ENCODE measurements around the gene ANKRD40. TPM values are rescaled to one million over a fixed set of nuclear protein-coding genes. Genes with fewer than 3 reads are reported as not detected.

ANKRD40 gene
- total RNA-seq, 1 donor from 2014 or later: 40.8 TPM

DNA sequence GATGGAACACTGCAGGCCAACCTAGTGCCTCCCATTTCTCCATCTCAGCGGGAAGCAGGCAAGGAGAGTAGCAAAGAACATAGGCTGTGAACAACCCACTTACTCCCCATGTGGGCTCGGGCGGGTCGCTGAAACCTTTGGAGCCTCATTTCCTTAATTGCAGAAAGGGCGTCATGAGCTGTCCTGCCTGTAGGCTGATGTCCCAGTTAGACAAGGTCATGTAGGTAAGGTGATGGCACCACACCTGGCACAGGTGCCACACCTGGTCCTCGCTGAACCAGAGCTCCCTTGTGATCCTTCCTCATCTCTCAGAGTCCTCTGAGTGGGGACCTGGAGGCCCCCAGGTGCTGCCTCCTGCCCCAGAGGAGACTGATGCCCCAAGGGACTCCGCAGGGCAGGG lies 50.1 kb downstream of the ANKRD40 start:
- no peak overlapping the region for H3K27ac Mint-ChIP-seq (ENCODE audit: unreplicated experiment)
- TF ChIP-seq, protein P1, sequence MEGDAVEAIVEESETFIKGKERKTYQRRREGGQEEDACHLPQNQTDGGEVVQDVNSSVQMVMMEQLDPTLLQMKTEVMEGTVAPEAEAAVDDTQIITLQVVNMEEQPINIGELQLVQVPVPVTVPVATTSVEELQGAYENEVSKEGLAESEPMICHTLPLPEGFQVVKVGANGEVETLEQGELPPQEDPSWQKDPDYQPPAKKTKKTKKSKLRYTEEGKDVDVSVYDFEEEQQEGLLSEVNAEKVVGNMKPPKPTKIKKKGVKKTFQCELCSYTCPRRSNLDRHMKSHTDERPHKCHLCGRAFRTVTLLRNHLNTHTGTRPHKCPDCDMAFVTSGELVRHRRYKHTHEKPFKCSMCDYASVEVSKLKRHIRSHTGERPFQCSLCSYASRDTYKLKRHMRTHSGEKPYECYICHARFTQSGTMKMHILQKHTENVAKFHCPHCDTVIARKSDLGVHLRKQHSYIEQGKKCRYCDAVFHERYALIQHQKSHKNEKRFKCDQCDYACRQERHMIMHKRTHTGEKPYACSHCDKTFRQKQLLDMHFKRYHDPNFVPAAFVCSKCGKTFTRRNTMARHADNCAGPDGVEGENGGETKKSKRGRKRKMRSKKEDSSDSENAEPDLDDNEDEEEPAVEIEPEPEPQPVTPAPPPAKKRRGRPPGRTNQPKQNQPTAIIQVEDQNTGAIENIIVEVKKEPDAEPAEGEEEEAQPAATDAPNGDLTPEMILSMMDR (IDR thresholded peaks at IDR 0.05; ENCODE audit: partially characterized antibody, unreplicated experiment): no peak
- H3K4me1 Mint-ChIP-seq (ENCODE audit: low read depth, unreplicated experiment): peaks cover 8% of the 10 kb centered on the region
- H3K4me3 Mint-ChIP-seq (ENCODE audit: unreplicated experiment): no peak overlapping the region
- H3K9me3 Mint-ChIP-seq (ENCODE audit: unreplicated experiment): peaks cover 7% of the 10 kb centered on the region
- peaks cover 13% of the 10 kb centered on the region for H3K27me3 Mint-ChIP-seq (ENCODE audit: unreplicated experiment)
- no peak for DNase-seq
- H3K36me3 Mint-ChIP-seq (ENCODE audit: unreplicated experiment): peaks cover 7% of the 10 kb centered on the region

DNA sequence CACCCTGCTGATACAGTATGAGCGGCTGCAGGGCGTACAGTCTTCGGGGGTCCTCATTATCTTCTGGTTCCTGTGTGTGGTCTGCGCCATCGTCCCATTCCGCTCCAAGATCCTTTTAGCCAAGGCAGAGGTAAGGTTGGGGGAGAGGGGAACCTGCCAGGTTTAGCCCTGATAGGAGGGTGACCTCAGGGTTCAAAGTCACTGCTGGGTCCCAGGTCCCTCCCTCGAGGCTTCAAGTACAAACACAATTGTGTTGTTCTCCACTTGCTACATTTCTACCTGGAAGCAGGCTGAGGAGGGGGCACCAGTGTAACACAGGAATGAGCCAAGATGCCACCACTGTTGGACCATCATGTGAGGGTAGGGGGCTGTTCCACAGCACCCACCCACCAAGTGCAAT lies 50.7 kb downstream of the ANKRD40 start:
- no peak overlapping the region for H3K27ac Mint-ChIP-seq (ENCODE audit: unreplicated experiment)
- peaks cover 8% of the 10 kb centered on the region for H3K4me1 Mint-ChIP-seq (ENCODE audit: low read depth, unreplicated experiment)
- DNase-seq: no peak
- H3K36me3 Mint-ChIP-seq (ENCODE audit: unreplicated experiment): peaks cover 7% of the 10 kb centered on the region
- peaks cover 3% of the 10 kb centered on the region for H3K9me3 Mint-ChIP-seq (ENCODE audit: unreplicated experiment)
- H3K27me3 Mint-ChIP-seq (ENCODE audit: unreplicated experiment): peaks cover 12% of the 10 kb centered on the region
- no peak overlapping the region for H3K4me3 Mint-ChIP-seq (ENCODE audit: unreplicated experiment)
- TF ChIP-seq, protein P1 (IDR thresholded peaks at IDR 0.05; ENCODE audit: partially characterized antibody, unreplicated experiment): no peak

DNA sequence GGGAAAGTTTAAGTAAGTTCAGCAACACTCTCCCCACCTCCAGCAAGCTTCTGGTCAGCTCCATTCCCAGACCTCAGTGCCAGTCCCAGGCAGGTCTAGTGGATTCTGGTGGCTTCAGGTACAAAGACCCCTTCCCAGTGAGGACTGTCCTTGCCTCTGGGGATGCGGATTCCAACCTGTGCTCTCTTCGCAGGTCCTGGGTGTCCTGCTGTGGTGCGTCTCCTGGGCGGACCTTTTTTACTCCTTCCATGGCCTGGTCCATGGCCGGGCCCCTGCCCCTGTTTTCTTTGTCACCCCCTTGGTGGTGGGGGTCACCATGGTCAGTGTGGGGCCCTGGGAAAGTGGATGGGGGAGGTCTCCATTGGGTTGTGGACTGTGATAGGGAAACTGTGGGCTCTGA lies 51.2 kb downstream of the ANKRD40 start:
- H3K4me1 Mint-ChIP-seq (ENCODE audit: low read depth, unreplicated experiment): peaks cover 4% of the 10 kb centered on the region
- no peak for DNase-seq
- H3K4me3 Mint-ChIP-seq (ENCODE audit: unreplicated experiment): no peak overlapping the region
- H3K27ac Mint-ChIP-seq (ENCODE audit: unreplicated experiment): no peak overlapping the region
- peaks cover 3% of the 10 kb centered on the region for H3K9me3 Mint-ChIP-seq (ENCODE audit: unreplicated experiment)
- H3K36me3 Mint-ChIP-seq (ENCODE audit: unreplicated experiment): peaks cover 4% of the 10 kb centered on the region
- TF ChIP-seq, protein P1 (IDR thresholded peaks at IDR 0.05; ENCODE audit: partially characterized antibody, unreplicated experiment): no peak
- peaks cover 10% of the 10 kb centered on the region for H3K27me3 Mint-ChIP-seq (ENCODE audit: unreplicated experiment)

DNA sequence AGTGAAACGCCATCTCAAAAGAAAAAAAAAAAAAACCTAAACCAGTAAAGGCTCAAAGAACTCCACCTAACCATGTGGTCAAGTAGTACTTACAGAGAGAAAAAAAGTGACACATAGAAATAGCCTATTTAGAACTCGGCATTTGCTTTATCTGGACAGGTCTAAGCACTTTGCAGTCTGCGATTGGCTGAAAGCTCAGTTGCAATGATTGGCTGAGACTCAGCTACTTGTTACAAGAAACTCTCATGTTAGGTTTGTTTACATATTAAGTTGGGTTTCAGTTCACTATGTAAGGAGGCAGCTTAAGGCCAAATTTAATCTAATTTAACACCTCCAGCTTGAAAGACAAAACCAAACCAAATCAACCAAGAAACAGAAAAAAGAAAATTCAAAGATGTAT lies 54.0 kb downstream of the ANKRD40 start:
- peaks cover 2% of the 10 kb centered on the region for H3K27me3 Mint-ChIP-seq (ENCODE audit: unreplicated experiment)
- no peaks in the 10 kb centered on the region for H3K4me1 Mint-ChIP-seq (ENCODE audit: low read depth, unreplicated experiment)
- TF ChIP-seq, protein P1 (IDR thresholded peaks at IDR 0.05; ENCODE audit: partially characterized antibody, unreplicated experiment): no peak
- peaks cover 3% of the 10 kb centered on the region for H3K9me3 Mint-ChIP-seq (ENCODE audit: unreplicated experiment)
- DNase-seq: no peak
- no peaks in the 10 kb centered on the region for H3K36me3 Mint-ChIP-seq (ENCODE audit: unreplicated experiment)
- H3K27ac Mint-ChIP-seq (ENCODE audit: unreplicated experiment): no peak overlapping the region
- no peak overlapping the region for H3K4me3 Mint-ChIP-seq (ENCODE audit: unreplicated experiment)

DNA sequence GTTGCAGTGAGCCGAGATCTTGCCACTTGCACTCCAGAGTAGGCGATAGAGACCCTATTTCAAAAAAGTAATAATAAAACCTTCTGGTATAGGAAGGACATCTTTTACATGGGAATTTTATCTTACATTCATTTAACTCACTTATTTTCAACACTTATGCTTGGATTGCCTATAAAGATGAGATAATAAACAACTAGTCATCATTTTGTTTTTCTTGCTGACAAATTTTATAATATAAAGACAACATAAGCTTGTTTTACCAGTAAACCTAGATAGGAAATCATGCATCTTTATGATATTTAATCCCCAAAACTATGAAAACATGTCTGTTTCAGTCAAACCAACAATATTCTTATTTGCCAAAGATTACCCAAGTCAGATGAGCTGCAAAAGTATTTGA lies 56.1 kb downstream of the ANKRD40 start:
- Mint-ChIP-seq H3K4me3 (ENCODE audit: unreplicated experiment) (no peak overlapping the region), H3K36me3 (ENCODE audit: unreplicated experiment) (no peaks in the 10 kb centered on the region), H3K27ac (ENCODE audit: unreplicated experiment) (no peak overlapping the region)

More for the DNA sequence above, 56.1 kb downstream of the ANKRD40 start:
- Mint-ChIP-seq H3K27me3 (ENCODE audit: unreplicated experiment) (no peaks in the 10 kb centered on the region), H3K4me1 (ENCODE audit: low read depth, unreplicated experiment) (no peaks in the 10 kb centered on the region), H3K9me3 (ENCODE audit: unreplicated experiment) (peaks cover 2% of the 10 kb centered on the region)
- DNase-seq: no peak
- TF ChIP-seq, protein P1 (IDR thresholded peaks at IDR 0.05; ENCODE audit: partially characterized antibody, unreplicated experiment): no peak

Data from glutamatergic neuron (in vitro differentiated cells).